ENCODE data around the gene LLCFC1. TPM values are rescaled to one million over a fixed set of nuclear protein-coding genes. Genes with fewer than 3 reads are reported as not detected.

Gene LLCFC1
- total and polyA plus RNA-seq, 4 donors: not detected

DNA sequence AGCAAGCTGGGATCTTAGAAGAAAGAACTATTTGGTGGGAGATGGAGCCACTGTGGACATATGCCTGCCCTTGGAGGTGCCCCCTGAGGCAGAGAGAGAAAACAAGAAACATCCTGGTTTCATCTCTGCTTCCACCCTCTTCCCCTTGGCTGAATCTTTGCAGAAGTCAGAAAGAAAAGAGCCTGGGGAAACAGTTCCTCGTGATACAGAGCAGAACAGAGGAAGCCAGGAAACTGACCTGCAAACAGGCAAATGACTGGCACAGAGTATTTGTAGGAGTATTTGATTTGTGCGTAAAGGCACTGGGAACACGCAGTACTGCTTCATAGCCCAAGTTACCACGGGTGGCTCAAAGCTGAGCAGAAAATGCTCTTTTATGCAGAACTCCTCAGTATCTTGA lies 29.9 kb downstream of the LLCFC1 start:
- Histone ChIP-seq H3K4me3 (ENCODE audit: low read depth in 1 of 3, low read length in 3 of 3) (no peak overlapping the region), H3K9me3 (ENCODE audit: control insufficient read depth in 4 of 4, low read length in 3 of 4) (no peaks in the 10 kb centered on the region), H3K27me3 (ENCODE audit: control insufficient read depth in 4 of 4, insufficient read depth in 4 of 4, low read length in 3 of 4) (peaks cover 0 to 3% (median 0%) of the 10 kb centered on the region in 4 donors), H3K4me1 (ENCODE audit: control insufficient read depth in 4 of 4, insufficient read depth in 4 of 4, low read length in 3 of 4) (no peaks in the 10 kb centered on the region), H3K9ac (ENCODE audit: low read depth in 1 of 2, low read length in 2 of 2) (no peak overlapping the region), H3K36me3 (ENCODE audit: control insufficient read depth in 4 of 4, insufficient read depth in 3 of 4, low read depth in 1 of 4, low read length in 3 of 4) (no peaks in the 10 kb centered on the region), H3K27ac (ENCODE audit: low read depth in 1 of 2, low read length in 2 of 2) (no peak overlapping the region)
- no peak for DNase-seq (ENCODE audit: low spot score)
- 56% methylated on average over 4 of the region's 4 CpGs for WGBS
- TF ChIP-seq, protein P1, sequence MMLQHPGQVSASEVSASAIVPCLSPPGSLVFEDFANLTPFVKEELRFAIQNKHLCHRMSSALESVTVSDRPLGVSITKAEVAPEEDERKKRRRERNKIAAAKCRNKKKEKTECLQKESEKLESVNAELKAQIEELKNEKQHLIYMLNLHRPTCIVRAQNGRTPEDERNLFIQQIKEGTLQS (IDR thresholded peaks at IDR 0.05): no peak
- TF ChIP-seq, protein P2, sequence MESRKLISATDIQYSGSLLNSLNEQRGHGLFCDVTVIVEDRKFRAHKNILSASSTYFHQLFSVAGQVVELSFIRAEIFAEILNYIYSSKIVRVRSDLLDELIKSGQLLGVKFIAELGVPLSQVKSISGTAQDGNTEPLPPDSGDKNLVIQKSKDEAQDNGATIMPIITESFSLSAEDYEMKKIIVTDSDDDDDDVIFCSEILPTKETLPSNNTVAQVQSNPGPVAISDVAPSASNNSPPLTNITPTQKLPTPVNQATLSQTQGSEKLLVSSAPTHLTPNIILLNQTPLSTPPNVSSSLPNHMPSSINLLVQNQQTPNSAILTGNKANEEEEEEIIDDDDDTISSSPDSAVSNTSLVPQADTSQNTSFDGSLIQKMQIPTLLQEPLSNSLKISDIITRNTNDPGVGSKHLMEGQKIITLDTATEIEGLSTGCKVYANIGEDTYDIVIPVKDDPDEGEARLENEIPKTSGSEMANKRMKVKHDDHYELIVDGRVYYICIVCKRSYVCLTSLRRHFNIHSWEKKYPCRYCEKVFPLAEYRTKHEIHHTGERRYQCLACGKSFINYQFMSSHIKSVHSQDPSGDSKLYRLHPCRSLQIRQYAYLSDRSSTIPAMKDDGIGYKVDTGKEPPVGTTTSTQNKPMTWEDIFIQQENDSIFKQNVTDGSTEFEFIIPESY (IDR thresholded peaks at IDR 0.05): no peak
- TF ChIP-seq, protein P3, sequence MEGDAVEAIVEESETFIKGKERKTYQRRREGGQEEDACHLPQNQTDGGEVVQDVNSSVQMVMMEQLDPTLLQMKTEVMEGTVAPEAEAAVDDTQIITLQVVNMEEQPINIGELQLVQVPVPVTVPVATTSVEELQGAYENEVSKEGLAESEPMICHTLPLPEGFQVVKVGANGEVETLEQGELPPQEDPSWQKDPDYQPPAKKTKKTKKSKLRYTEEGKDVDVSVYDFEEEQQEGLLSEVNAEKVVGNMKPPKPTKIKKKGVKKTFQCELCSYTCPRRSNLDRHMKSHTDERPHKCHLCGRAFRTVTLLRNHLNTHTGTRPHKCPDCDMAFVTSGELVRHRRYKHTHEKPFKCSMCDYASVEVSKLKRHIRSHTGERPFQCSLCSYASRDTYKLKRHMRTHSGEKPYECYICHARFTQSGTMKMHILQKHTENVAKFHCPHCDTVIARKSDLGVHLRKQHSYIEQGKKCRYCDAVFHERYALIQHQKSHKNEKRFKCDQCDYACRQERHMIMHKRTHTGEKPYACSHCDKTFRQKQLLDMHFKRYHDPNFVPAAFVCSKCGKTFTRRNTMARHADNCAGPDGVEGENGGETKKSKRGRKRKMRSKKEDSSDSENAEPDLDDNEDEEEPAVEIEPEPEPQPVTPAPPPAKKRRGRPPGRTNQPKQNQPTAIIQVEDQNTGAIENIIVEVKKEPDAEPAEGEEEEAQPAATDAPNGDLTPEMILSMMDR (IDR thresholded peaks at IDR 0.05; ENCODE audit: low read depth, low read length, missing input control): no peak
- TF ChIP-seq HNF4A (conservative IDR thresholded peaks at IDR 0.05) (no peak), RAD21 (IDR thresholded peaks at IDR 0.05) (no peak), RXRA (IDR thresholded peaks at IDR 0.05) (no peak), YY1 (IDR thresholded peaks at IDR 0.05) (no peak), EGR1 (IDR thresholded peaks at IDR 0.05; ENCODE audit: low read depth in 2 of 2) (no peak), FOXA2 (IDR thresholded peaks at IDR 0.05) (no peak), NR2F2 (IDR thresholded peaks at IDR 0.05) (no peak)
- TF ChIP-seq, protein P4, sequence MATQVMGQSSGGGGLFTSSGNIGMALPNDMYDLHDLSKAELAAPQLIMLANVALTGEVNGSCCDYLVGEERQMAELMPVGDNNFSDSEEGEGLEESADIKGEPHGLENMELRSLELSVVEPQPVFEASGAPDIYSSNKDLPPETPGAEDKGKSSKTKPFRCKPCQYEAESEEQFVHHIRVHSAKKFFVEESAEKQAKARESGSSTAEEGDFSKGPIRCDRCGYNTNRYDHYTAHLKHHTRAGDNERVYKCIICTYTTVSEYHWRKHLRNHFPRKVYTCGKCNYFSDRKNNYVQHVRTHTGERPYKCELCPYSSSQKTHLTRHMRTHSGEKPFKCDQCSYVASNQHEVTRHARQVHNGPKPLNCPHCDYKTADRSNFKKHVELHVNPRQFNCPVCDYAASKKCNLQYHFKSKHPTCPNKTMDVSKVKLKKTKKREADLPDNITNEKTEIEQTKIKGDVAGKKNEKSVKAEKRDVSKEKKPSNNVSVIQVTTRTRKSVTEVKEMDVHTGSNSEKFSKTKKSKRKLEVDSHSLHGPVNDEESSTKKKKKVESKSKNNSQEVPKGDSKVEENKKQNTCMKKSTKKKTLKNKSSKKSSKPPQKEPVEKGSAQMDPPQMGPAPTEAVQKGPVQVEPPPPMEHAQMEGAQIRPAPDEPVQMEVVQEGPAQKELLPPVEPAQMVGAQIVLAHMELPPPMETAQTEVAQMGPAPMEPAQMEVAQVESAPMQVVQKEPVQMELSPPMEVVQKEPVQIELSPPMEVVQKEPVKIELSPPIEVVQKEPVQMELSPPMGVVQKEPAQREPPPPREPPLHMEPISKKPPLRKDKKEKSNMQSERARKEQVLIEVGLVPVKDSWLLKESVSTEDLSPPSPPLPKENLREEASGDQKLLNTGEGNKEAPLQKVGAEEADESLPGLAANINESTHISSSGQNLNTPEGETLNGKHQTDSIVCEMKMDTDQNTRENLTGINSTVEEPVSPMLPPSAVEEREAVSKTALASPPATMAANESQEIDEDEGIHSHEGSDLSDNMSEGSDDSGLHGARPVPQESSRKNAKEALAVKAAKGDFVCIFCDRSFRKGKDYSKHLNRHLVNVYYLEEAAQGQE (IDR thresholded peaks at IDR 0.05): no peak
- TF ChIP-seq, protein P5, sequence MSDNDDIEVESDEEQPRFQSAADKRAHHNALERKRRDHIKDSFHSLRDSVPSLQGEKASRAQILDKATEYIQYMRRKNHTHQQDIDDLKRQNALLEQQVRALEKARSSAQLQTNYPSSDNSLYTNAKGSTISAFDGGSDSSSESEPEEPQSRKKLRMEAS (IDR thresholded peaks at IDR 0.05): no peak

DNA sequence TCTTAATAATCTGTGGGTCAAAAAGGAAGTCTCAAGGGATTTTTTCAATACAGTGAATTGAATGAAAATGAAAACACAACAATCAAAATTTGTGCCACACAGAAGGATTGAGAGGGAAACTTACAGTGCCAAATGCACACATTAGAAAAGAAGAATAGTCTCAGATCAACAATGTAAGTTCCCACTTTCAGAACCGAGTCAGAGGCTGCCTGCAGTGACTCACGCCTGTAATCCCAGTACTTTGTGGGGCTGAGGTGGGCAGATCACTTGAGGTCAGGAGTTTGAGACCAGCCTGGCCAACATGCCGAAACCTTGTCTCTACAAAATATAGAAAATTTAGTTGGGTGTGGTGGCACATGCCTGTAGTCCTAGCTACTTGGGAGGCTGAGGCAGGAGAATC lies 35.3 kb downstream of the LLCFC1 start:
- no peak overlapping the region for H3K9ac ChIP-seq (ENCODE audit: low read depth in 1 of 2, low read length in 2 of 2)
- no peaks in the 10 kb centered on the region for H3K36me3 ChIP-seq (ENCODE audit: control insufficient read depth in 4 of 4, insufficient read depth in 3 of 4, low read depth in 1 of 4, low read length in 3 of 4)
- H3K9me3 ChIP-seq (ENCODE audit: control insufficient read depth in 4 of 4, low read length in 3 of 4): peaks cover 0 to 4% (median 1%) of the 10 kb centered on the region in 4 donors
- no peaks in the 10 kb centered on the region for H3K4me1 ChIP-seq (ENCODE audit: control insufficient read depth in 4 of 4, insufficient read depth in 4 of 4, low read length in 3 of 4)
- no peak overlapping the region for H3K4me3 ChIP-seq (ENCODE audit: low read depth in 1 of 3, low read length in 3 of 3)
- 71% methylated on average over 3 of the region's 3 CpGs for WGBS
- H3K27ac ChIP-seq (ENCODE audit: low read depth in 1 of 2, low read length in 2 of 2): no peak overlapping the region
- peaks cover 0 to 2% (median 0%) of the 10 kb centered on the region in 4 donors for H3K27me3 ChIP-seq (ENCODE audit: control insufficient read depth in 4 of 4, insufficient read depth in 4 of 4, low read length in 3 of 4)
- no peak for DNase-seq (ENCODE audit: low spot score)
- no peak for TF ChIP-seq RAD21 (IDR thresholded peaks at IDR 0.05)
- TF ChIP-seq, protein P1 (IDR thresholded peaks at IDR 0.05): no peak
- no peak for TF ChIP-seq YY1 (IDR thresholded peaks at IDR 0.05)
- no peak for TF ChIP-seq FOXA2 (IDR thresholded peaks at IDR 0.05)
- no peak for TF ChIP-seq SP1 (IDR thresholded peaks at IDR 0.05)
- TF ChIP-seq RXRA (IDR thresholded peaks at IDR 0.05): no peak
- TF ChIP-seq HNF4A (conservative IDR thresholded peaks at IDR 0.05): no peak
- TF ChIP-seq, protein P4 (IDR thresholded peaks at IDR 0.05): no peak
- no peak for TF ChIP-seq EGR1 (IDR thresholded peaks at IDR 0.05; ENCODE audit: low read depth in 2 of 2)
- TF ChIP-seq GABPA (IDR thresholded peaks at IDR 0.05 in 1 of 2, conservative IDR thresholded peaks at IDR 0.05 in 1 of 2): no peak
- TF ChIP-seq, protein P2 (IDR thresholded peaks at IDR 0.05): no peak
- no peak for TF ChIP-seq JUND (IDR thresholded peaks at IDR 0.05)
- TF ChIP-seq, protein P5 (IDR thresholded peaks at IDR 0.05): no peak
- TF ChIP-seq HNF4G (IDR thresholded peaks at IDR 0.05): no peak
